WERI-Rb-1 (cell line): Measurements from ENCODE around the gene SSBP4.

Experiments used
- DNase-seq: peaks from one replicate; pipeline ENCODE4 v3.0.0-alpha.2; 2020
- H3K27ac ChIP-seq: fragments of 250-450 bp; sonication (Bioruptor Pico); 2 replicates; pipeline ENCODE4 v1.5.1; 2020; ENCODE audit warnings: mild to moderate bottlenecking, moderate library complexity
- H3K27me3 ChIP-seq: fragments of 250-450 bp; sonication (Bioruptor Pico); 2 replicates; pipeline ENCODE4 v1.5.1; 2021; ENCODE audit warnings: mild to moderate bottlenecking, low read depth, moderate library complexity; ENCODE audit not compliant: insufficient read depth, severe bottlenecking
- H3K36me3 ChIP-seq: fragments of 250-450 bp; sonication (Bioruptor Pico); 2 replicates; pipeline ENCODE4 v1.5.1; 2020; ENCODE audit warnings: mild to moderate bottlenecking, moderate library complexity
- H3K4me3 ChIP-seq: 2 replicates; pipeline ENCODE4 v1.5.1; 2011; ENCODE audit warnings: low read depth, mild to moderate bottlenecking, control low read depth, low read length
- H3K9me3 ChIP-seq: fragments of 250-450 bp; sonication (Bioruptor Pico); 2 replicates; pipeline ENCODE4 v1.5.1; 2021; ENCODE audit warnings: mild to moderate bottlenecking, moderate library complexity; ENCODE audit not compliant: severe bottlenecking
- CTCF ChIP-seq: IDR thresholded peaks from 2 replicates; pipeline ENCODE4 v1.5.1; 2011; ENCODE audit warnings: low read depth, mild to moderate bottlenecking, control low read depth, inconsistent platforms, low read length

SSBP4 gene

GRCh38 chr19:18440936-18441803, 22.0 kb downstream of the SSBP4 start:
- no peak overlapping the region for H3K27ac ChIP-seq
- peaks cover 22% of the 10 kb centered on the region for H3K36me3 ChIP-seq
- no peaks in the 10 kb centered on the region for H3K9me3 ChIP-seq
- no peak for DNase-seq
- TF ChIP-seq CTCF, result no peak
- no peaks in the 10 kb centered on the region for H3K27me3 ChIP-seq
- no peak overlapping the region for H3K4me3 ChIP-seq

- no peak overlapping the region for H3K27ac ChIP-seq
- DNase-seq, result no peak
These were observed 22.9 kb downstream of the SSBP4 start for GRCh38 chr19:18441804-18442788.

GRCh38 chr19:18442941-18443340, 23.7 kb downstream of the SSBP4 start:
- Histone ChIP-seq H3K9me3 (no peaks in the 10 kb centered on the region), H3K27ac (no peak overlapping the region), H3K27me3 (no peaks in the 10 kb centered on the region), H3K36me3 (peaks cover 17% of the 10 kb centered on the region), H3K4me3 (no peak overlapping the region)
- DNase-seq, result no peak
- no peak for TF ChIP-seq CTCF

More at GRCh38 chr19:18441804-18442788, 22.9 kb downstream of the SSBP4 start:
- no peak for TF ChIP-seq CTCF
- no peaks in the 10 kb centered on the region for H3K27me3 ChIP-seq
- H3K9me3 ChIP-seq, result no peaks in the 10 kb centered on the region
- peaks cover 17% of the 10 kb centered on the region for H3K36me3 ChIP-seq
- no peak overlapping the region for H3K4me3 ChIP-seq

- H3K27ac ChIP-seq, result no peak overlapping the region
- H3K9me3 ChIP-seq, result no peaks in the 10 kb centered on the region
- H3K4me3 ChIP-seq, result no peak overlapping the region
- no peak for DNase-seq
- TF ChIP-seq CTCF, result no peak
- H3K36me3 ChIP-seq, result peaks cover 17% of the 10 kb centered on the region
- no peaks in the 10 kb centered on the region for H3K27me3 ChIP-seq
These were observed 24.2 kb downstream of the SSBP4 start for GRCh38 chr19:18443406-18443805.

- no peaks in the 10 kb centered on the region for H3K9me3 ChIP-seq
- H3K27ac ChIP-seq, result no peak overlapping the region
- peaks cover 18% of the 10 kb centered on the region for H3K36me3 ChIP-seq
- H3K4me3 ChIP-seq, result no peak overlapping the region
- H3K27me3 ChIP-seq, result no peaks in the 10 kb centered on the region
- DNase-seq, result no peak
- TF ChIP-seq CTCF, result no peak
These were observed 24.6 kb downstream of the SSBP4 start for GRCh38 chr19:18443831-18444230.
